Stimulated activated CD4-positive, alpha-beta T cell treated with anti-CD3 and anti-CD28 coated beads, Interleukin-2, amount 100 ng/mL, for 24 hours (primary cell): ENCODE measurements around the gene ZNF433.
A peak's percentile ranks its signal among the peaks of the same experiment; 100 is the strongest.
"Not testable (repeated sequence)": the region's sequence is repeated elsewhere in the genome, so short reads cannot be mapped to it uniquely, and the experiment has no call there.

ENCODE experiments used
- DNase-seq, 2 donors: peaks; one replicate each; pipeline ENCODE4 v3.0.0-alpha.2; 2020

The ZNF433 gene

DNA sequence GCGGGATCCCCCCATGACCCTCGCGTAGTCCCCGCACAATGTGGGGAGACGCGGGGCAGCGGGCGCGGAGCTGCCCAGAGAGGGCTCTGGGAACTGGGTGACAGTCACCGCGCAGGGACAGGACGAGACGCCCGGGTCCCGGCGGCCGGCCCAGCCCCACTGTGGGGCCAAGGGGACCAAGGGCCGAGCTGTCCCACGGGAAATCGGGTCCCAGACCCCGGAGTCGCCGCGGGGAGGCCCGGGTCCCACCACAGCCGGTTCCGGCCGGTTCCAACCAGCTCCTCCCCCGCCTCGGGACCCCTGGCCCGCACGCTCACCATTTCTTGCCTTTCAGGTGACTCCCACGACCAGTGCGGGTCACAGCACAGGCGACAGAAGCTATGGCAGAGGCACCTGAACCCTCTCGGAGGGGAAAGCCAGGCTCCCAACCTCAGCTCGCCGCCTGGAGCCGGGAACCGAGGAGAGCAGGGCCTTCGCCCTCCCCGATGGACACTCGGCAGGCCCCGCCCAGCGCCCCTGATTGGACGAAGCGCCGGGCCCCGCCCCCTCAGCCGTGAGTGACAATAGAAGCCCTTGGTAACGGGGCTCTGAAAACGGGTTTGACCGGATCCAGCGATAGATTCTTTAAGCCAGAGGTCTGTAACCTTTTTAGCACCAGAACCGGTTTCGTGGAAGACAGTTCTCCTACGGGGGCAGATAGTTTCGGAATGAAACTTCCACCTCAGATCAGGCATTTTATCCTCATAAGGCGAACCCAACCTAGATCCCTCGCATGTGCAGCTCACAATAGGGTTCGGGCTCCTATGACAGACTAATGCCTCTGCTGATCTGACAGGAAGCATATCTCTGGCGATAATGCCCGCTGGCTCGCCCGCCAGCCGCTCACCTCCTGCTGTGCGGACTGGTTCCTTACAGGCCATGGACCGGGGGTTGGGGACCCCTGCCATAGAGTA lies at the start of gene ZNF433:
ZNF433 (minus strand) TSS at position 460 of the 953 bp plus-strand sequence; CDS start at position 320, 140 bp downstream.
- DNase-seq = peak; percentile 82 to 87

DNA sequence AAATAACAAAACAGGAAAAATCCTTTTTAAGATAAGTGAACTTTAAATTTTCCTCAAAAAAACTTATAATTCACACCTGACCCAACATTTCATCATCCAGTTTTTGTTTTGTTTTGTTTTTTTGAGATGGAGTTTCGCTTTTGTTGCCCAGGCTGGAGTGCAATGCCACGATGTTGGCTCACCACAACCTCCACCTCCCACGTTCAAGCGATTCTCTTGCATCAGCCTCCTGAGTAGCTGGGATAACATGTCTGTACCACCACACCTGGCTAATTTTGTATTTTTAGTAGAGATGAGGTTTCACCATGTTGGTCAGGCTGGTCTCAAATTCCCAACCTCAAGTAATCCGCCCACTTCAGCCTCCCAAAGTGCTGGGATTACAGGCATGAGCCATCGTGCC lies 47.9 kb upstream of the ZNF433 start:
- DNase-seq = not testable (repeated sequence)

DNA sequence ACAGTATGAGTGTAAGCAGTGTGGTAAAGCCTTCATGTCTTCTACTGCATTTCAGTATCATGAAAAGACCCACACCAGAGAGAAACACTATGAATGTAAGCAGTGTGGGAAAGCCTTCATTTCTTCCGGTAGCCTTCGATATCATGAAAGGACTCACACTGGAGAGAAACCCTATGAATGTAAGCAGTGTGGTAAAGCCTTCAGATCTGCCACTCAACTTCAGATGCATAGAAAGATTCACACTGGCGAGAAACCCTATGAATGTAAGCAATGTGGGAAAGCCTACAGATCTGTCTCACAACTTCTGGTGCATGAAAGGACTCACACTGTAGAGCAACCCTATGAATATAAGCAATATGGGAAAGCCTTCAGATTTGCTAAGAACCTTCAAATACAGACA lies 41.9 kb upstream of the ZNF433 start:
- DNase-seq = no peak

DNA sequence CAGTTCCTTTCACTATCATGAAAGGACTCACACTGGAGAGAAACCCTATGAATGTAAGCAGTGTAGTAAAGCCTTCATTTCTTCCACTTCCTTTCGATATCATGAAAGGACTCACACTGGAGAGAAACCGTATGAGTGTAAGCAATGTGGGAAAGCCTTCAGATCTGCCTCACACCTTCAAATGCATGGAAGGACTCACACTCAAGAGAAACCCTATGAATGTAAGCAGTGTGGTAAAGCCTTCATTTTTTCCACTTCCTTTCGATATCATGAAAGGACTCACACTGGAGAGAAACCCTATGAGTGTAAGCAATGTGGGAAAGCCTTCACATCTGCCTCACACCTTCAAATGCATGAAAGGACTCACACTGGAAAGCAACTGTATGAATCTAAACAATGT lies 40.9 kb upstream of the ZNF433 start:
- DNase-seq = not testable (repeated sequence)

DNA sequence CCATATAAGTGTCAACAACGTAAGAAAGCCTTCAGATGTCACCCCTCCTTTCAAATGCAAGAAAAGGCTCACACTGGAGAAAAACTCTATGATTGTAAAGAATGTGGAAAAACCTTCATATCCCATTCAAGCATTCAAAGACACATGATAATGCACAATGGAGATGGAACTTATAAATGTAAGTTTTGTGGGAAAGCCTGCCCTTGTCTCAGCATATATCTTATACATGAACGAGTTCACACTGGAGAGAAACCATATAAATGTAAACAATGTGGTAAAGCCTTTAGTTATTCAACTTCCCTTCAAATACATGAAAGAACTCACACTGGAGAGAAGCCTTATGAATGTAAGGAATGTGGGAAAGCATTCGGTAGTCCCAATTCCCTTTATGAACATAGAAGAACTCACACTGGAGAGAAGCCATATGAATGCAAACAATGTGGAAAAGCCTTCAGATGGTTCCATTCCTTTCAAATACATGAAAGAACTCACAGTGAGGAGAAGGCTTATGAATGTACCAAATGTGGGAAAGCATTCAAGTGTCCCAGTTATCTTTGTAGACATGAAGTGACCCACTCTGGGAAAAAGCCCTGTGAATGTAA lies 40.2 kb upstream of the ZNF433 start:
- DNase-seq = no peak

DNA sequence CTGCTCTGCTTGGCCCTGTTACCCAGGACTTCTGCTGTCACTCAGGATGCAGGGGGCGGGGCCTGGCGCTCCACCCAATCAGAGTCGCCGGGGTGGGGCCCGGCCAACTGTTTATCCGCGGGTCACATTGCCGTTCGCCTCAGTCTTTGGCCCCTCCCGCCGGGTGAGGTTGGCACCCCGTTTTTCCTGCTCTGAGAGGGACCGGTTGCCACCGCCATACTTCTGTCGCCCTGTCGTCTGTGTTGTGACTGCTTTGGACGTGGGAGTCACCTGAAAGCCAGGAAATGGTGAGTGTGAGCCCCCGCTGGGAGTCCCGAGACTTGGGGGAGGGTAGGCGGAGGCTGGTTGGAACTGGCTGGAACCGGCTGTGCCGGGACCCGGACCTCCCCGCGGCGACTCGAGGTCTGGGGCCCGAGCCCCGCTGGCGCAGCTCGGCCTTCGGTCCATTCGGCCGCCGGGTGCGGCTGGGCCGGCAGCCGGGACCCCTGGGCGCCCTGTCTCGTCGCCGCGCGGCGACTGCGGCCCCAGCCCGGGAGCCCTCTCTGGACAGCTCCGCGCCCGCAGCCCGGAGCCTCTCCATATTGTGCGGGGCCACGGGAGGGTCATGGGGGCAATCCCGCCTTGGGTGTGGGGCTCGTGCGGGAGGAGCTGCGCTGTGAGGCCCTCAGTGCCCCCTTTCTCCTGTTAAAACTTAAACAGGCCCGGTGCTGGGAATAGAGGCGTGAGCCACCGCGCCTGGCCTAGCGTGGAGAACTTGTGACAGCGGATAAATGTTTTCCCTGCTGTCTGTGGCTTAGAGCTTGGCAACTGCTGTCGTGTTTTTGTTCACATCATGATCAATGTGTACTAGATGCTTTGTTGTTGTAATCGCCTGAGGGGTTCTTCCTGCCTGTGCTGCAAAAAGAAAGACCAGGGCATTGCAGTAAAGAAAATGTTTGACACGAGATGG lies 29.4 kb upstream of the ZNF433 start, which contains the start of gene ZNF844:
ZNF844 (plus strand) TSS at position 142 of the 949 bp plus-strand sequence; CDS start at position 285, 143 bp downstream.
- peak; percentile 84 to 85 for DNase-seq

DNA sequence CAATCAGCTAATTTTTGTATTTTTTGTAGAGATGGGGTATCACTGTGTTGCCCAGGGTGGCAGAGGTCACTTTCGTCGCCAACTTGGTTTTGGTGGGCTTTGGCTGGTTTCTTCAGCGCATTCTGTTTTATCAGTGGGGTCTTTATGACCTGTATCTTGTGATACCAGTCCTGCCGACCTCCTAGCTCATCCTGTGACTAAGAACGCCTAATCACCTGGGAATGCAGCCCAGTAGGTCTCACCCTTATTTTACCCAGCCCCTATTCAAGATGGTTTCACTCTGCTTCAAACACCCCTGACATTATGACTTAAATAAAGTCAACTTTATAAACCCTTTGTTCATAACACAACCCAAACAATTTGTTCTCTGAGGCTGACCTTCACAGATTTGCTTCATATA lies 20.3 kb upstream of the ZNF433 start:
- DNase-seq = no peak

DNA sequence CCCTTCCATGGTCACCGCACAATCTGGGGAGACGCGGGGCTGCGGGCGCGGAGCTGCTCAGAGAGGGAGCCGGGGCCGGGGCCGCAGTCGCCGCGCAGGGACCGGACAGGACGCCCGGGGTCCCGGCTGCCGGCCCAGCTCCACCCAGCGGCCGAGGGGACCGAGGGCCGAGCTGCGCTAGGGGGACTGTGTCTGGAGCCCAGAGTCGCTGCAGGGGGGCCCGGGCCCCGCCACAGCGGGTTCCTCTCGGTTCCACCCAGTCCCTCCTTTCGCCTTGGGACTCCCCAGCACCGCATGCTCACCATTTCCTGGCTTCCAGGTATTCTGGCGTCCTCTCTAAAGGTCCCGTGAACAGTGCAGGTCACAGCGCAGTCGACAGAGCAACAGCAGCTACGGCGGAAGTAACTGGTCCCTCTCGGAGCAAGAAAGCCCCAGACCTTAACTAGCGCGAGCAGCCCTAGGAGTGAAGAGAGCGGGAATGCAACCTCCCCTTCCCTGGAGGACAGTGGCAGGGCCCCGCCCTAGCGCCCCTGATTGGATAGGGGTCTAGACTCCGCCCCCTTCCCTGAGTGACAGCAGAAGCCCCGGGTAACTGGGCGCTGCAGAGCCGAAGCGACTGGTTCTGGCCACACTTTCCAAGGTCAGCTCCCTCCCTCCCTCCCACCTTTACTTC lies 17.2 kb upstream of the ZNF433 start, which contains the start of gene ZNF878:
ZNF878 (minus strand) TSS at position 465 of the 673 bp plus-strand sequence; CDS start at position 305, 160 bp downstream.
- peak; percentile 68 to 78 for DNase-seq

DNA sequence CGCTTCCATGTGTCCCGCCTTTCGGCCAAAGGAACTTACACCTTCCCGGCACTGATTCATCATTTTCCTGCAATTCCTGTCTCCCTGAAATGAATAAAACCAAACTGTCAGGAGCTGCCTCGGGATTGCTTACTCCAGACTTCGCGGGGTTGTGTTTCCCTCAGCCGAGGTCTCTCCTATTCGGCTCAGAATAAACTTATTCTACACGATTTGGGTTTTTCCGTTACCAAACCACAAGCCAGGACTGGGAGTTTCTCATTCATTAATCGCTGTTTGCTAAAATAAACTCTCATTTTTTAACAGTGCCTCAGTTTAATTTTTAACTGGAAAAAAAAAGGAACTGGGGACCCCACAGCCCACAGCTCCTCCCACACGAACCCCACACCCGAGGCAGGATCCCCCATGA lies 16.6 kb upstream of the ZNF433 start:
- no peak for DNase-seq

DNA sequence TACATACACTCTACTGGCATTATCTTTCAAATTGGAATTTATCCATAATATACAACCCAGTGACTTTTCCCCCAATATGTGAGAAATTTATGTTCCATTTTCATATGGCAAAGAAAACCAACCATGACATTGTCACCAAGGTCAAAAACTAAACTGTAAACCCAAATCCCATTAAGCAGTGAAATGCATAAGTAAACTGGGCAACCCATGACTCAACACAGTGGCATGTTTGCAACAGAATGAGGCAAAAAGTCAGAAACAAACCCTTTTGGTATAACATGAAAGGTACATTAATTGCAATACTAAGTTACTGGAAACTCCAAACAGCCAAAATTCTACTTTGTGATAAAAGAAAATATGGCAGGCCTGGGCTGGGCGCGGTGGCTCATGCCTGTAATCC lies 12.4 kb upstream of the ZNF433 start:
- DNase-seq = no peak

DNA sequence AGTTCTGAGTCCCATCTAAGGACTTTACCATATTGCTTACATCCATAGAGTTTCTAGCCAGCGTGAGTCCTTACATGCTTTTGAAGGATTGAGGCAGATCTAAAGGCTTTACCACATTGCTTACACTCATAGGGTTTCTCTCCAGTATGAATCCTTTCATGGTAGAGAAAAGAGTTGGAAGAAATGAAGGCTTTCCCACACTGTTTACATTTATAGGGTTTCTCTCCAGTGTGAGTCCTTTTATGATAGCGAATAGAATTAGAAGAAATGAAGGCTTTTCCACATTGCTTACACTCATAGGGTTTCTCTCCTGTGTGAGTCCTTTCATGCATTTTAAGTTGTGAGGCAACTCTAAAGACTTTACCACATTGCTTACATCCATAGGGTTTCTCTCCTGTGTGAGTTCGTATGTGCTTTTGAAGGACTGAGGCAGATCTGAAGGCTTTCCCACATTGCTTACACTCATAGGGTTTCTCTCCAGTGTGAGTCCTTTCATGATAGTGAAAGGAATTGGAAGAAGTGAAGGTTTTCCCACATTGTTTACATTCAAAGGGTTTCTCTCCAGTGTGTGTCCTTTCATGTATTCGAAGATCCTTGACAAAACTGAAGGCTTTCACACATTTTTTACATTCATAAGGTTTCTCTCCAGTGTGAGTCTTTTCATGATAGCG lies 8.4 kb upstream of the ZNF433 start:
- DNase-seq = no peak

DNA sequence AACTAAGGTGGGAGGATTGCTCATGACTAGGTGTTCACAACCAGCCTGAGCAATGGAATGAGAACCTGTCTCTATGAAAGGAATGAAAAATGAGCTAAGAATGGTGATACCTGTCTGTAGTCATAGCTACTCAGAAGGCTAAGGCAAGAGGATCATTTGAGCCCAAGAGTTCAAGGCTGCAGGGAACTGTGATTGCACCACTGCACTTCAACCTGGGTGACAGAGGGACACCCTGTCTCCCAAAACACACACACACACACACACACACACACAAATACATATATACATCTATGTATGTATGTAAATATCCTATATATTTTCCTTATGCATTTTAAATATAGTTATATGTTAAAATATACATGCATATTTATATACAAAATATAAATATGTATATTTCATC lies 7.4 kb upstream of the ZNF433 start:
- DNase-seq = no peak

DNA sequence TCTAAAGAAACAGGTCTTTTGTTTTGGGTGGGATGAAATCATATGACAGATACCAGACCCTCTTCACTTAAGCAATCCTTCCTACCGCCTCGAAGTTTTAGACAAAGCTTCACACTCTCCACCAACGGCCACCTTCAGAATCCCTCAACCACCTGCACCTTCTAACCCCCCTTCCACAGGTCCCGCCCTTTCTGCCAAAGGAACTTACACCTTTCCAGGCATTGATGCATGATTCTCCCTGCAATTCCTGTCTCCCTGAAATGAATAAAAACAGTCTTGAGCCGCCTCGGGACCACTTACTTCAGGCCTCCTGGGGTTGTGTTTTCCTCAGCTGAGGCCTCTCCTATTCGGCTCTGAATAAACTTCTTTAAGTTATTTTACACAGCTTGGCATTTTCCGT lies 859 bp downstream of the ZNF433 start:
- DNase-seq = no peak

DNA sequence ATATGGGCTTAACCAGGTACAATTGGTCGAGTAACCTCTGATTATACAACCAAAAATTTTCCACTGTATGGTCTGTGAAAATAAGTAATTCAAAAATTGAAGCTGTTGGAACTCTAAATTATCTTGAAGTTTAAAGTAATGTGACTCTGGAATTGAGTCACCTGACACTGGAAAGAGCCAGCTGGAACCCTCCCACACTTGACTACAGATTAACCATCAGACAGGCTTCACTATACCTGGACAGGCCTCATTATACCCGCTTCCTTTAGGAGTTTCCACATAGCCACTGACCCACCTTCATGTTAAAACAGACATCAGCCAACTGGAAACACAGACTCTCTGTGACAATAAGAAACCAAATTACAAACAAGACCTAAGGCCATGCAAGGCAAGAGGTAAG lies 1.3 kb downstream of the ZNF433 start:
- no peak for DNase-seq

DNA sequence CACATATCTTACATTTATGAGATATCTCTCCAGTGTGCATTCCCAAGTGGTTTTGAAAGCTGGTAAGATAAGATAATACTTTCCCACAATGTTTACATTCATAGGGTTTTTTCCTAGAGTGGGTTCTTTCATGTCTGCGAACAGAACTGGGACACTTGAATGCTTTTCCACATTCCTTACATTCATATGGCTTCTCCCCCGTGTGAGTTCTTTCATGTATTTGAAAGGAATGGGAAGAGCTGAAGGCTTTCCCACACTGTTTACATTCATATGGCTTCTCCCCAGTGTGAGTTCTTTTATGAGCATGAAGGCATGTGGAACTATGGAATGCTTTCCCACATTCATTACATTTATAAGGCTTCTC lies 19.7 kb downstream of the ZNF433 start:
- no peak for DNase-seq

DNA sequence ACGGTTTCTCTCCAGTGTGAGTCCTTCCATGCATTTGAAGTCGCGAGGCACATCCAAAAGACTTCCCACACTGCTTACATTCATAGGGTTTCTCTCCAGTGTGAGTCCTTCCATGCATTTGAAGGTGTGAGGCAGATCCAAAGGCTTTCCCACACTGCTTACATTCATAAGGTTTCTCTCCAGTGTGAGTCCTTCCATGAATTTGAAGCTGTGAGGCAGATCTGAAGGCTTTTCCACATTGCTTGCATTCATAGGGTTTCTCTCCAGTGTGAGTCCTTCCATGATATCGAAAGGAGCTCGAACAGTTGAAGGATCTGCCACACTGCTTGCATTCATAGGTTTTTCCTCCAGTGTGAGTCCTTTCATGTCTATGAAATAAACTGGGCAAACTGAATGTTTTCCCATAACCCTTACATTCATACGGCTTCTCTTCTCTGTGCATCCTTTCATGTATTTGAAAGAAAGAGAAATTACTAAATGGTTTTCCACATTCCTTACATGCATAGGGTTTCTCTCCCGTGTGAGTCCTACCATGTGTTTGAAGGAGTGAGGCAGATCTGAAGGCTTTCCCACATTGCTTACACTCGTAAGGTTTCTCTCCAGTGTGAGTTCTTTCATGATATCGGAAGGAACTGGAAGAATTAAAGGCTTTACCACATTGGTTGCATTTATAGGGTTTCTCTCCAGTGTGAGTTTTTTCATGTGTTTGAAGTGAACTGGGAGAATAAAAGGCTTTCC lies 20.3 kb downstream of the ZNF433 start:
- DNase-seq = no peak

DNA sequence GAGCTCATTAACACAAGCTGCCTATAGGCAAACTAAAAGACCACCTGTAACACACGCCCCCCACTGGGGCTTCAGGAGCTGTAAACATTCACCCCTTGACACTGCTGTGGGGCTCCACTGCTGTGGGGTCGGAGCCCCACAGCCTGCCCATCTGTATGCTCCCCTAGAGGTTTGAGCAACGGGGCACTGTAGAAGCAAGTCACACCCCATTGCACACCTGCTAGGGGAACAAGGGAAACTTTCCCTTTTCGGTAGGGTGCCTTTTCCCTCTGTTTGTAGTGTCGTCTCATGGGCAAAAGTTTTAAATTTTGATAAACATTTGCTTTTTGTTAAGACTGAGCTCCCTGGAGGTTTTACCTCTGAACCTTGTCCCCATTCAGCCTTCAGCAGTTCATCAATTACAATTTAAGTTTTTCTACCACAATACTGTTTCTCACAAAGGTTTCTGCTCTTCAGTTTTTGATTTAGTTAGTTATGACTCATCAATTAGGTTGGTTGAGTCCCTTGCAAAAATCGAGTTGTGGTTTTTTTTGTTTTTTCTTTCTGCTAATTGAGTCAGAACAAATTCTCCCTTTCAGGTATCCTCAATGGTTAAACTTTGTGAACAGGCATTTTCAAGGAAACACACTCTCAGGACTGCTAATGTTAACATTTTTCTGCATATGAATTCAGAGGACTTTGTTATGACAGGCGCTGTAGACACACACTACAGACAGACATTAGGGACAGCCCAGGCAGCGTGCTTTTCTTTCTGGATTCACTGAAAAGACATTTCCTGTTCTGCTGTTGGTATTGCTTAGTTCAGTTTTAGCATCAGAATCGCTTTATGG lies 35.1 kb downstream of the ZNF433 start:
- DNase-seq = peak in 1 of 2 donors; percentile 14

DNA sequence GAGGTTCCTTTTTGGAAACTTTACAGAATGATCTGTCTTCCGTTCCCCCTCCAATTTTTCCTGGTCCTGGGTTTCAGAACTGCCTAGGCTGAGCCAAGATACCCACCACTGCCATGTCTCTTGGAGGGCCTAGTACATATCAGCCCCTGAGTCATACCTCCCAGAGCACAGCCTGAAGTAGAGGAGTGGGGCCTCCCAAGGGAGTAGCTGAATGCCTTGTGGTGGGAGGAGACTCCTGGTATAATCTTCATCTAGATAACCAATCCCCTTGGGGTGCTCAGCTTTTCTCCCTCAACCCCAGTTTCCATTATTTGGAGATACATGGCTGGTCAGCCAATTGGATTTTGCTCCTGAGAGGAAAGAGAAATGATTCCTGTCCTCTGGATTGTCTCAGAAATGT lies 40.3 kb downstream of the ZNF433 start:
- no peak for DNase-seq

DNA sequence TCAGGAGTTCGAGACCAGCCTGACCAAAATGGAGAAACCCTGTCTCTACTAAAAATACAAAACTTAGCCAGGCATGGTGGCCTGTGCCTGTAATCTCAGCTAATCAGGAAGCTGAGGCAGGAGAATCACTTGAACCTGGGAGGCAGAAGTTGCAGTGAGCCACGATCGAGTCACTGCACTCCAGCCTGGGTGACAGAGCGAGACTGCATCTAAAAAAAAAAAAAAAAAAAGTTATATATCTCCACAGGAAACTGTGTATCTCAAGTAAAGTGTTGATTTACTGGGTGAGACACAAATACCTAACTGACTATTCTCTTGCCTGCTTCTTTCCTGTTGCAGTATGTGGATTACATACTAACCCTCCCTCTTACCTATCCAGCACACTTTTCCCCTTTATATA lies 43.6 kb downstream of the ZNF433 start:
- not testable (repeated sequence) for DNase-seq

DNA sequence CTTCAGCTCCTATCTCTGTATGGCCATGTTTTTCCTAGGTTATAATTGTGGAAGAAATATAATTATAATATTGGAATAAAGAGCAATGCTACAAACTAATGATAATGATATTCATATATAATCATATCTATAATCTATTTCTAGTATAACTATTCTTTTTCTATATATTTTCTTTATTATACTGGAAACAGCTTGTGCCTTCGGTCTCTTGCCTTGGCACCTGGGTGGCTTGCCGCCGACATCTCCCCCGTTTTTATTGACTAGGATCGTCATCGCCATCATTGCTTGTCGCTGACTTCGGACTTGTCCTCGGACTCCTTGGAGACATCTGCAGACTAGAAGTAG lies 46.4 kb downstream of the ZNF433 start:
- DNase-seq = no peak
